DND-41 (cell line): ENCODE data around the gene SCN8A.
"Not testable (repeated sequence)": the region's sequence is repeated elsewhere in the genome, so short reads cannot be mapped to it uniquely, and the experiment has no call there.

ENCODE experiments used
- ATAC-seq: fragments of 200-7000 bp; cut with Tn5 transposase; 3 replicates; pipeline ENCODE4 v1.9.1; 2021; ENCODE audit warnings: low read depth; ENCODE audit not compliant: insufficient read depth
- DNase-seq: peaks from one replicate; pipeline ENCODE4 v3.0.0-alpha.2; 2020
- H2AFZ ChIP-seq: 2 replicates; pipeline ENCODE4 v1.6.0; 2012; ENCODE audit warnings: low read depth, low read length
- H3K27ac ChIP-seq: 2 replicates; pipeline ENCODE4 v1.5.1; 2012; ENCODE audit warnings: low read length, inconsistent platforms
- H3K27me3 ChIP-seq: fragments of 200-600 bp; sonication (generic); 2 replicates; pipeline ENCODE4 v1.6.0; 2012; ENCODE audit warnings: low read length, mild to moderate bottlenecking, inconsistent platforms; ENCODE audit not compliant: insufficient read depth, poor library complexity
- H3K36me3 ChIP-seq: 2 replicates; pipeline ENCODE4 v1.5.1; 2012; ENCODE audit warnings: low read length, inconsistent platforms; ENCODE audit not compliant: insufficient read depth
- H3K4me1 ChIP-seq: 2 replicates; pipeline ENCODE4 v1.5.1; 2012; ENCODE audit warnings: mild to moderate bottlenecking, low read length; ENCODE audit not compliant: insufficient read depth
- H3K4me2 ChIP-seq: 2 replicates; pipeline ENCODE4 v1.6.0; 2012; ENCODE audit warnings: mild to moderate bottlenecking, moderate library complexity, low read length, inconsistent platforms; ENCODE audit not compliant: insufficient read depth
- H3K4me3 ChIP-seq, 2 experiments: fragments of 200-600 bp in 1 of 2; shearing (Covaris generic) in 1 of 2; 2 replicates each; pipeline ENCODE4 v1.5.1; 2012 to 2016; ENCODE audit warnings: inconsistent platforms in 2 of 2, low read length in 2 of 2, mild to moderate bottlenecking in 2 of 2, low read depth in 1 of 2, moderate library complexity in 1 of 2
- H3K79me2 ChIP-seq: 2 replicates; pipeline ENCODE4 v1.6.0; 2012; ENCODE audit warnings: low read length, inconsistent platforms; ENCODE audit not compliant: insufficient read depth
- H3K9ac ChIP-seq: 2 replicates; pipeline ENCODE4 v1.6.0; 2012; ENCODE audit warnings: low read depth, mild to moderate bottlenecking, inconsistent platforms, low read length, moderate library complexity
- H3K9me3 ChIP-seq: 2 replicates; pipeline ENCODE4 v1.5.1; 2012; ENCODE audit warnings: low read length, moderate library complexity, mild to moderate bottlenecking, inconsistent platforms; ENCODE audit not compliant: insufficient read depth, severe bottlenecking
- H4K20me1 ChIP-seq: 2 replicates; pipeline ENCODE4 v1.6.0; 2012; ENCODE audit warnings: low read length; ENCODE audit not compliant: insufficient read depth
- CTCF ChIP-seq: IDR thresholded peaks from 2 replicates; pipeline ENCODE4 v1.5.1; 2012; ENCODE audit warnings: borderline replicate concordance, low read length, moderate library complexity, mild to moderate bottlenecking; ENCODE audit not compliant: poor library complexity, severe bottlenecking; ENCODE audit errors: extremely low read depth
- EZH2 ChIP-seq: IDR thresholded peaks from 3 replicates; pipeline ENCODE4 v1.6.1; 2012; ENCODE audit warnings: borderline replicate concordance, low read depth, mild to moderate bottlenecking, moderate library complexity, low read length, inconsistent platforms; ENCODE audit not compliant: severe bottlenecking

SCN8A gene

DNA sequence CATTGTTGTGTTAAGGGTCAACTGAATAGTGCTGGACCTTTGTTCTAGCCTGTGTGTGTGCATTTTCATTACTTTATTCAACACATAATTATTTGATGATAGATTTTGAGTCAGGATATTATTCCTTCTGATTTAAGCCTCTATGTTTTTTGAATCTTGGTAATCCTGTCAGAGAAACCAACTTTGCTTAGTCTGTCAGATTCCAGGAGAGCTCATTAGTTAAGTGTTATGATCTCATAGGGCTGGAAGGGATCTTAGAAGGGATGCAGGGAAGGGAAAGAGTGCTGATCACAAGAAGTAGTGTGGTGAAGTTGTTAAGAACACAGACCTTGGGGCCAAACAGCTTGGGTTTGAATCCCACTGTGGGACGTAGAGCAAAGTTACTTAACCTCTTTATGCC lies 52.9 kb downstream of the SCN8A start:
- H2AFZ ChIP-seq, result no peak overlapping the region
- no peak for ATAC-seq
- no peak overlapping the region for H3K4me2 ChIP-seq
- H3K4me3 ChIP-seq, result no peak overlapping the region
- H3K27ac ChIP-seq, result no peak overlapping the region
- TF ChIP-seq CTCF, result no peak
- TF ChIP-seq EZH2, result no peak
- H3K9ac ChIP-seq, result no peak overlapping the region
- H3K4me1 ChIP-seq, result no peaks in the 10 kb centered on the region
- H3K36me3 ChIP-seq, result peaks cover under 1% of the 10 kb centered on the region; the same call in 1 of the 2 replicates
- no peak for DNase-seq
- H4K20me1 ChIP-seq, result no peaks in the 10 kb centered on the region
- H3K27me3 ChIP-seq, result no peaks in the 10 kb centered on the region
- H3K79me2 ChIP-seq, result no peaks in the 10 kb centered on the region
- peaks cover under 1% of the 10 kb centered on the region for H3K9me3 ChIP-seq

DNA sequence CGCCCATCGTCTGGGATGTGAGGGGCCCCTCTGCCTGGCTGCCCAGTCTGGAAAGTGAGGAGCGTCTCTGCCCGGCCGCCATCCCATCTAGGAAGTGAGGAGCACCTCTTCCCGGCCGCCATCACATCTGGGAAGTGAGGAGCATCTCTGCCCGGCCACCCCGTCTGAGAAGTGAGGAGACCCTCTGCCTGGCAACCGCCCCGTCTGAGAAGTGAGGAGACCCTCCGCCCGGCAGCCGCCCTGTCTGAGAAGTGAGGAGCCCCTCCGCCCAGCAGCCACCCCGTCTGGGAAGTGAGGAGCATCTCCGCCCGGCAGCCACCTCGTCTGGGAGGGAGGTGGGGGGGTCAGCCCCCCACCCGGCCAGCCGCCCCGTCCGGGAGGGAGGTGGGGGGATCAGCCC lies 53.7 kb downstream of the SCN8A start:
- not testable (repeated sequence) for H3K36me3 ChIP-seq, H3K9me3 ChIP-seq, H3K79me2 ChIP-seq, H3K27me3 ChIP-seq, H3K4me2 ChIP-seq, H3K9ac ChIP-seq, H3K27ac ChIP-seq, H3K4me1 ChIP-seq, ATAC-seq, H2AFZ ChIP-seq, H4K20me1 ChIP-seq, H3K4me3 ChIP-seq, DNase-seq

DNA sequence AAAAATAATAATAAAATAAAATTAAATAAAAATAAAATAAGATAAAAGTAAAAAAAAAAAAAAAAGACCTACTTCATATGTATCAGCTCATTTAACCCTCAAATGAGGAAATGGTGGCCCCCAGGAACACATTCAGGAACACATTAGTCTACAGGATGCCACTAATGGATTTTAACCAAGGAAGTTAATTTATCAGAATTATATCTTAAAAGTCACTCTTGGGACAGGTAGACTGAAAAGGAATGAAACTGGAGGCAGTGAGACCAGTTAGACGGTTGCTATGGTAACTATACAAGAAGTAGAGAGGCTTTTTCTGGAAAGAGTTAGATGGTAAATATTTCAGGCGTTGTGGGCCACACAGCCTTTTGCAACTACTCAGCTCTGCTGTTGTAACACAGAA lies 54.9 kb downstream of the SCN8A start:
- H3K4me3 ChIP-seq, result no peak overlapping the region
- DNase-seq (no peak), ATAC-seq (no peak)
- H3K79me2 ChIP-seq, result no peaks in the 10 kb centered on the region
- no peak overlapping the region for H3K4me2 ChIP-seq
- no peak overlapping the region for H2AFZ ChIP-seq
- H3K4me1 ChIP-seq, result no peaks in the 10 kb centered on the region
- H3K9me3 ChIP-seq, result peaks cover 8% of the 10 kb centered on the region
- peaks cover 4% of the 10 kb centered on the region; the same call in 1 of the 2 replicates for H3K36me3 ChIP-seq
- no peak overlapping the region for H3K27ac ChIP-seq
- H4K20me1 ChIP-seq, result no peaks in the 10 kb centered on the region
- TF ChIP-seq EZH2, result no peak
- TF ChIP-seq CTCF, result no peak
- H3K9ac ChIP-seq, result no peak overlapping the region
- no peaks in the 10 kb centered on the region for H3K27me3 ChIP-seq

GRCh38 chr12:51647647-51648046 lies 56.6 kb downstream of the SCN8A start:
- H3K36me3 ChIP-seq, result peaks cover 4% of the 10 kb centered on the region; the same call in 1 of the 2 replicates
- H3K79me2 ChIP-seq, result no peaks in the 10 kb centered on the region
- H3K27me3 ChIP-seq, result no peaks in the 10 kb centered on the region
- no peak overlapping the region for H2AFZ ChIP-seq
- no peaks in the 10 kb centered on the region for H4K20me1 ChIP-seq
- no peak overlapping the region for H3K4me2 ChIP-seq
- no peaks in the 10 kb centered on the region for H3K4me1 ChIP-seq
- H3K9me3 ChIP-seq, result peaks cover 8% of the 10 kb centered on the region
- ATAC-seq (no peak), DNase-seq (no peak)
- no peak overlapping the region for H3K9ac ChIP-seq
- no peak overlapping the region for H3K4me3 ChIP-seq
- H3K27ac ChIP-seq, result no peak overlapping the region
- TF ChIP-seq CTCF (no peak), EZH2 (no peak)
